Renal cortical epithelial cell (primary cell): ENCODE data around the gene TRAF6. TPM values are rescaled to one million over a fixed set of nuclear protein-coding genes. Genes with fewer than 3 reads are reported as not detected.

Source experiments
- DNase-seq: peaks from one replicate; pipeline ENCODE4 v3.0.0-alpha.2; 2011; ENCODE audit warnings: low read depth
- total RNA-seq: library from RNA; depleted of rRNA; stranded (reverse); fragments of >200 nt; gene quantifications from 2 replicates; pipeline ENCODE4 v1.2.3, GENCODE V29; 2014

The TRAF6 gene
- total RNA-seq, 1 donor from 2014 or later, result 15.6 TPM

DNA sequence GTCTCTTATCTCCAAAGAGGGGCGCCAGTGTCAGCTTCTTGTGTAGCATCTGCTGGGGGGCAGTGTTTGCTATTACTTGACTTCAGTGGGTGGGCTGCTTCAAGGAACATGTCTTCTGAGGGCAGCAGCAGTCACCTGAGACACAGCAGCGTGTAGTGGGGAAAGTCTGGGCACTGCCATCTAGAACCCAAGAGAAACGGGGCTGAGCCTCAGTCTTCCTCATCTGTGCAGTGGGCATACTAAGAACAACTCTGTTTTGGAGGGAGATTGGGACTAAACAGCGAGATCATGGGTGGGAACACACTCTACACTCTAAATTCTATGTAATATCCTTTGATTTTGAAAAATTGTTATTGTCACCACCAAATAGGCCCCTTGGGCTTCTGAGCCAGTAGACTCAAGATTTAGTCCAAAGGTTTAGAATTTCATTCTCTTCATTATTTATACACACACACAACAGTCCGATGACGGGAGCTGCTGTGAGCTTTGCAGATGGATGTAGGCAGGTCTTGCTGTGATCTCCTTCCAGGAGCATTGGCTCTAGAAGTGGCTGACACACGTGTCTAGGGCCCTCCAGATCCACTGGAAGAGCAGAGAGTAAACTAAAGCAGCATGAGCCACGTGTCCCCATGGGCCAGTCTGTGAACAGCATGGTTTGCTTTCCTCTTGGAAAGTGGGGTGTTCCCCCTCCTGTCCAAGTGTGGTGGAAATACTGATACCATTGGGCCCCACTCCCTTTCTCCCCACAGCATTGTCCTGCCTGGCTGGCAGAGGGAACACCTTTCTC is 51.8 kb downstream of the TRAF6 start:
- DNase-seq, result no peak

DNA sequence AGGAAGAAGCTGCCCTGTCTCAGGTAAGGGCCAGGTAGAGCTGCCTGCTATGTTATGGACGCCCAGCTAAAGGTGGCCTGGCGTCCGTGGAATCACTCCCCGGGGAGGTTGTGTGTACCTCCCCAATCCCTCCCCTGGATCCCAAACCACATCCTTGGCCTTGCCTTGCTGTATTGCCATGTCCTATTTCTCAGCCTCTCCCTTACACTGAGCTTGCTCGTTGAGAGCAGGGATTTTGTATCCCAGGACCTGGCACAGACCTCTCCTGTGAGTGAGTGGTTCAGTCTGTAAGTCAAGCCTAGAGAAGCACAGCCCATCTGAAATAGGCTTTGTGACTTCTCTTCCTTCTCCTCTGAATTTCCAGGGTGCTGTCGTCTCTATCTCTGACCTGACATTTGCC is 53.9 kb downstream of the TRAF6 start:
- DNase-seq, result no peak

DNA sequence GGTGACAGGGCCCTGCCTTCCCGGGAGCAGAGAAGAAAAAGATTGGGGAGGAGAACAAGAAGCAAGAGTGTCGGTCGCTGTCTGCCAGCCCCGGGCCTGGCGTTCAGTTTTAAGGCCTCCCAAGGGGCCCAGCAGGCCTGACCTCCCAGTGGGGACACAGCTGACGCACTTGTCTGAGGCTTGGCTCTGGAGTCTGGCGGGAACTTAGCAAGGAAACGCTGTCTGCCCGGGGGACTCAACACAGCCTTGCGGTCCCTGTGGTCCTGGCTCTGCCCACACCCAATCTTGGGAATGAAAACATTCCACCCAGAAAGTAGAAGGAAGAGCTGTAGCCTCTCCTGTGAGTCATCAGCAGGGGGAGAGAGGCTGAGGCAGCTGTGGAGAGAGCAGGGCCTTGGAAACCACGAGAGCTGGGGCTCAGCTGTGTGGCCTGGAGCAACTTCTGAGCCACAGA is 54.4 kb downstream of the TRAF6 start:
- DNase-seq, result peak; percentile 95

DNA sequence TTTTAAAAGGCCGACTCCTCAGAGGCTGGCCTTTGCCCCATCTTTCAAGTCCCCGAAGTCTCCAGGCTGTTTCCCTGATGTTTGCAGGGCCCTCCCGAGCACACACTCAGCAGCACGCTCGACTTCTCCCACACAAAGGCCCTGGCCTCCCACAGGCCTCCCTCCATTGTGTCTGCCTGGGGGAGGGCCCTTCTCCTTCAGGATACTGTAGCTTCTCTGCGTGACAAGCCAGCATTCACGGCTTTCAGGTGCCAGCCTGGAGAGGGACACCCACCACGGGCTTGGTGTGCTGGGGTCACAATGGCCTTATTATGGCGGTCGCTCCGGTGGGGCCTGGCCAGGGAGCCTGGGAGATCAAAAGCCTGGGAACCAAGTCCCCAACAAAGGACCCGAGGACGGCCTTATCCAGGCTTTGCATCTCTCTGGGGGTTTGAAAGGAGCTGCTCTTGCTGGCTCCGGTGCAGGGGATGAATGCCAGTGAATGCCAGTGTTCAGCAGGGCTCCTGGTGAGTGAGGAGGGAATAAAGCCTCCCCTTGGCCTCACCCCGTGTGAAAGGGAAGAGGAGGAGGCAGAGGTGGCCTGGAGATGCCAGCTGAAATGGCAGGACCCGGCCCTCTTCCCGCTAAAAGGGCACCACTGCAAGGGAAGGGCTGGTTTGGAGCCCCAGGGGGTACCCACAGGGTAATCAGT is 55.0 kb downstream of the TRAF6 start:
- DNase-seq, result no peak

DNA sequence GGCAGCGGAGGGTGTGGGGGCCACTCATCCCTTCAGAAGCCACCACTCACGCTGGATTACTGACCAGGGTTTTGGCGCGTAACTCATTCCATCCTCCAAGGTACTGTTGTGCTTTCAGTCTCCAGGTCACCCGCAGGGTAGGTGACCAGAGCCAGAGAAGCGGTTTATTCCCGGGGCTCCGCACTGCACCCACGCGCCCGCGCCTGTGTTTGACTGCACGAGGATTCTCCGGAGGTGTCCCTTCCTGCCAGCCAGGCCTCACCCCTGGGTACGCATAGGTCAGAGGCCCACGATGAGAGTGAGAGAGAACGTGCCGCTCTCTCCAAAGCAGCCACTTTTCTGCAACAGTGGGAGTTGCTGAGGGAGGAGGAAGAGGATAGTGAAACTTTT is 55.5 kb downstream of the TRAF6 start:
- DNase-seq, result no peak

DNA sequence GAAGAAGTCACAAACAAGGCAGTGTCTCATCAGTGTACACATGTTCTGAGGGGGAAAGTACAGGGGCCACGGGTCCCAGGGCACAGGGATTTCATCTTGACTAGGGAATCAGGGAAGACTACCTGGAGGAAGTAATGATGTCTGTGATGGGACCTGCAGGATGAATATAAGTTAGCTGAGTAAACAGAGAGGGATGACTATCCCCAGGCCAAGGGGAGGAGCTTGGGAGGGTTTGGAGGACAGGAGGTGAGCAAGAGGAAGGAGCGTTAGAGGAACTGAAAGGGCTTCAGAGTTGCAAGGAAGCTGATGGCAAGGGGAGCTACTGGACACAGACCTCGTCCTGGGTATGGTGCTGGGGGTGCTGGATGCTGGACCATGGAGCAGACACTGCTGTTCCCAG is 56.4 kb downstream of the TRAF6 start:
- DNase-seq, result no peak

DNA sequence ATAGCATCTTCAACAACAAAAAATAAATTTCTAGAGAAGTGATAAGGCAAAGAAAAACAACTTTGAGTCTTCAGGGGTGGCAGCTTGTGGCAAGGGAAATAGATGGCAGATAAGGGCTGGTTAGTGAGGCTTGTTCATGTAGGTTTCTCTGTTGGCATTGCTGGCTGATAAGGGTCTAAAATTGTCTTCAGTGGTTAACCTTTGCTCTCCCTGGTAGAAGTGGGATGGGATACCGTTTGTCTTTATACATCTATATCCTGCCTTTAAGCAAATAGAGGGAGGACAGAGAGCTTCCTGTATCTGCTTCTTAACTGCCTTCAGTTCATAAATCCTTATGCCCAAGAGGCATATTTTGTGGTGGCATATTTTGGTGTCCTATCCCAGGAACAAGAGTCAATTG is 57.1 kb downstream of the TRAF6 start:
- no peak for DNase-seq

DNA sequence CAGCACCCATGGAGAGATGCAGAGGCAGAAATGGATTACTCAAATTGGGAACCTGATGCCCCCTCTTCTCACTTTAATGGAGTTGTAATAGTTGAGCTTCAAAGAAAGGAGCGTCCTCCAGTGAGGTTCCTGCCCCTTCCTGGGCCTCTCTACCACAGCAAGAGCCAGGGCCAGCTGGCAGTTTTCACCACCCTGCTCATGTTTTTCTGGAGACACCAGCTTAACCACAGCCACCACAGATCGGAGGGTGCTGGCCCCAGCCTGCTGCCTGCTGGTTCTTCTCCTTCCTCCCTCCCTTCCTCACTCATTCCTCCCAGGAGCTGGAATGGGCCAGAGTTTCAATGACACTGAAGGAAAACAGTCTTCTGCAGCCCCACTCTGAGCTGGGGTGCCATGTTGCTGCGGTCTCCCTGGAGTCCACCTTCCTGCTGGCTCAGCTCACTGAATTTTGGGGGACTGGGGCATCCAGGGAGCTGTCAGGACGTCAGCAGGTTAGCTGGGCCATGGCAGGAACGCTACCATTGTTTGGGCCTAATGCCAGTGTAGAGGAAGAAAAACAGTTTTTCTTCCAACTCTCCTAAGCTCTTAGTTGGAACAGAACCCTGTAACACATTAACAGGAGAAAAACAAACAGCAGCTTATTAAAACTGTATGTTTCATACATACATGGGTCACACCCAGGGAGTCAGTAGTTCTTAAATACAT is 57.7 kb downstream of the TRAF6 start:
- no peak for DNase-seq

DNA sequence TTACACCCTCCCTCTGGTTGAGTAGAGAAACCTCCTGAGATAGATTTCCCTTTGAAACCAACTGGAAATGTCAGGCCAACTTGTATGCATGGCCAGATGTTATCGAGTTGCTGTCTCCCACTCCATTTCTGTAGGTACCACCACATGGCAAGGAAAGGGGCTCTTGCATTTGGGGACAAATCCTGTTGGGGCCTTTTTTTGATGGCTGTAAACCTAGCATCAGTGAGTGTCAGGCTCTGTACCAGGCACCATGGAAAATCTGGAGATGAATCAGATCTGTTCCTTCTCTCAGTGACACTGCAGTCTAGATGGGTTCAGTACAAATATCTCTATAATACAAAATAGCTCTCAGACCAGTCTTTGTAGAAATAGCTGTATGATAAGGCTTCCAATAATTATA is 58.4 kb downstream of the TRAF6 start:
- no peak for DNase-seq

DNA sequence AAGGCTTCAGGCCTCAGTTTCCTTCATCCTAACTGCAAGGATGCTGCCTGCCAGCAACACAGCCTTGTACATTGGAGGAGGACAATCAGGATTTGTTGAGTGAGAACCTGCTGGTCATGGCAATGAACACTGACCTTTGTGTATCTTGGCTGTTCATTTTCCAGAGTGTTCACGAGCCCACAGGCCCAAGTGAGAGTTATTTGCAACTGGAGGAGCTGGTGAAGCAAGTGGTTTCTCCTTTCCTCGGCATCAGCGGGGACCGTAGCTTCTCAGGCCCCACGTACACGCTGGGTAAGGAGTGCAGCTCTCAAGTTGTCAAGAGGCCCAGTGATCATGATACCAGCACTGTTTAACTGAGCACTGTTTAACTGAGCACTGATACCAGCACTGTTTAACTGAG is 59.0 kb downstream of the TRAF6 start:
- DNase-seq, result no peak

DNA sequence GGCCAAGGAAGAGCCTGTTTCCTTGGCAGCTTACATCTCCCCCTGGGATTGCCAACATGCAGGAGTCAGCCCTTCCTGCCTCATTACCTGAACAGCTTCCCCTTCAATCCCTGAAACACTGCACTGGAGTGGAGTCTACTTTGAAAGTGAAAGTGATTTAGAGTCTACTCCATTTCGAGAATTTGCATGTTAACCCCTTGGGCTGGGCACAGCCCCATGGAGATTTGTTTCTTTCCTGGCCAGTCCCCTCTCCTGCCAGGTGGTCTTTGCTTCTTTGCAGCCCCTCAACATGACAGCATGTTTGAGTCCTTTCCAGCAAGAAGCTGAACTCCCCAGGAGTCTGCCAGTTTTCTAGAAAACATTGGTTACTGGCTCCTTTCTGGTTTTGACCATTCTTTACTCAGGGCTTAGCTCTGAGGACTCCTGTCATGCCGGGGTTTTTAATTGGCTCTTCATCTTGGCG is 59.9 kb downstream of the TRAF6 start:
- no peak for DNase-seq

DNA sequence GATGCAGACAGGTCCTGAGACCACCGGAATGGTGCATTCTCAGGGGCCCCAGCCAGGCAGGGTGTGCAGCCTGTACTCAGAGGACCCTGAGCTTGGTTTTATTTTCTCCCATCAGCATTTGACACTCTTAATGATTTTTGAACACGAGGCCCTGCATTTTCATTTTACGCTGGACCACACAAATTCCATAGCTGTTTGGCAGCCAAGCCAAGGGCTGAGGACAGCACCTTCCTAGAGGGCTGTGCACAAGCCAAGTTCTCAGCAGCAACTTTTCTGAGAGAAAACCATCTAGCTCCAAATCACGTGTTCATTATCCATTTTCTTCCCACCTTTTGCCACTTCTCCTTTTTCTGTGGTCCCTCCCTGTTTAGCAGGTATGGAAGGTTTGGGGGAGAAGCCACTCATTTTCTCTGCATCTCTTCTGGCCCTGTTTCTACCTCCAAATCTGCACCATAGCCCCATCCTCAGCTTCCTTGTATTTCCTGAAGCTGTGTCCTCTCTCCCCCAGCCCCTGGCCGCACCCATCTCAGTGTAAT is 60.4 kb downstream of the TRAF6 start:
- no peak for DNase-seq

DNA sequence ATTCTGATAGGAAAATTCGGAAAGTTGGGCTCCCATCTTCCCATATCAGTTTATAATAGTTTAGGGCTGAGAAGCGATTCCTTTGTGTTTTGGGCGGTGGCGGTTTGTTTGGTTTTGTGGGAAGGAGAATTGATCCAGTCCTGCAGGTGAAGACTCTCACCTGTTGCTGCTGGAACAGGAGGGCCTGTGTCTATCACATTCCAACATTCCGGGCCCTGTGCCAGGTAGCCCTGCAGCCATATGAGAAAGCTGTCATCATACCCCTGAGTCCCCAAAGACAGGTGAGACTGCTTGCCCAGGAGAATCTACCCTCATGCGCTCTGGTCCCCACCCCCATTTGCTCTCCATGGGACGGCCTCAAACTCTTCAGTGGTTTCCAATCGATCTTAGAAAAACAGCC is 62.1 kb downstream of the TRAF6 start:
- DNase-seq, result no peak

DNA sequence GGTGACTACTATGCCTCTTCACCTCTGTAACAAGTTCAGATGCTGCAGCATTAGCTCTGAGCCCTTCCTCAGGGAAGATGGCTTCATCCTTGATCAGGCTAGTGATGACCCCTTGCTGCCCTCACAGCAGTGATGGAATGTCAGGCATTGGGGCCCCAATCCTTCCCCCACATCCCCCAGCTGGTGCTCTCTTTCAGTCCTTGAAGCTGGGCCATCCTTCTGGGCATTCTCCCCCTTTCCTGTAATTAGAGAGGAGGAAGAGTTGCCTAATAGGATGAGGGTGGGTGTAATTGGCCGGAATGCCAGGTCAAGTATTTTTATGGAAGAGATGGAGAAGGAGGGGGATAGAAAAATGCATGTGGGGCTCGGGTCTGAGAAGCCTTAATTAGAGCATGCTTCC is 62.6 kb downstream of the TRAF6 start:
- DNase-seq, result no peak

DNA sequence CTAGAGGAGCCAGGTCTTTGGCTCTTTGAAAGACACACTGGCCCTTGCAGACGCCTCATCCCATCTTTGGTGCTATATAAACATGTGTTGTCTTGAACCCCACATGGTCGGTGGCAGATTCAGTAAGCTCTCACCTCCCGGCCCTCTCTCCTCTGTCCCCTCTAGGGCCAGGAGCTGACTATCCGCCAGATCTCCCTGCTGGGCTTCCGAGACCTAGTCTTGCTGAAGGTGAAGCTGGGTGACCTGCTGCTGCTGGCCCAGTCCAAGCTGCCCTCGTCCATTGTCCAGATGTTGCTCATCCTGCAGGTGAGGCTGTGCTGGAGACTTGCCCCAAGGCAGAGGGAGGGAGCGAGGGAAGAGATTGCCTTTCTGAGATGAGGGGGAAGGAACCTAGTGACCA is 63.9 kb downstream of the TRAF6 start:
- no peak for DNase-seq

DNA sequence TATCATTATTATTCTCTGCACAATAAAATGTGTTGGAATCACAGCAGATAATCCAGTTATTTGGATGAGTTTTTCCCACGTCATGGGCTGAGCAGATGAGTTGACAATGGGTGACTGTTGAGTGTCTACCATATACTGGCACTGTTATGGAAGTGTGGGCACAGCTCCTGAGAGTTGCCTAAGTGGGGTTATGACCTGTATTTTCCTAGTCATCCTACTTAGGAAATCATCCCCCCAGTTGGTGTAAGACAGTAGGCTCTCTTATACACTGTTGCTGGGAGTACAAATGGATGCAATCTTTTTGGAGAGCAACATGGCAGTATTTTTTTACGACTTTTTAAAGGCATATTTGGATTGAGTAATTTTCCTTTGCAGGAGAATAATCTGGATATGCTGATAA is 66.4 kb downstream of the TRAF6 start:
- no peak for DNase-seq

DNA sequence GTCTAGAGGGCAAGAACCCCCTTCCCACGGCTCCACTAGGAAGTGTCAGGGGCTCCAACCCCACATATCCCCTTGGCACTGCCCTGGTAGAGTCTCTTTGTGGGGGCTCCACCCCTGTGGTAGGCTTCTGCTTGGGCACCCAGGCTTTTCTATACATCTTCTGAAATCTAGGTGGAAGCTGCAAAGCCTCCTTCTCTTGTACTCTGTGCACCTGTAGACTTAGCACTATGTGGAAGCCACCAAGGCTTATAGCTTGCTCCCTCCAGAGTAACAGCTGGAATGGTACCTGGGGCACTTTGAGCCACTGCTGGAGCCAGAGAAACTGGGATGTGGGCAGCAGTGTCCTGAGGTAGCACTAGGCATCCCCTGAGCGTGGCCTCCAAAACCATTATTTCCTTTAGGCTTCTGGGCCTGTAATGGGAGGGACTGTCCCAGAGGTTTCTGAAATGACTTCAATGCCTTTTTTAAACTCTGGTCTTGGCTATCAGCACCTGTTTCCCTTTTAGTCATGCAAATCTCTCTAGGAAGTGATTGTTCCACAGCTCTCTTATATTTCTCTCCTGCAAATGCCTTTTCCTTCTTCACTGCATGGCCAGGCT is 68.4 kb downstream of the TRAF6 start:
- DNase-seq, result no peak

DNA sequence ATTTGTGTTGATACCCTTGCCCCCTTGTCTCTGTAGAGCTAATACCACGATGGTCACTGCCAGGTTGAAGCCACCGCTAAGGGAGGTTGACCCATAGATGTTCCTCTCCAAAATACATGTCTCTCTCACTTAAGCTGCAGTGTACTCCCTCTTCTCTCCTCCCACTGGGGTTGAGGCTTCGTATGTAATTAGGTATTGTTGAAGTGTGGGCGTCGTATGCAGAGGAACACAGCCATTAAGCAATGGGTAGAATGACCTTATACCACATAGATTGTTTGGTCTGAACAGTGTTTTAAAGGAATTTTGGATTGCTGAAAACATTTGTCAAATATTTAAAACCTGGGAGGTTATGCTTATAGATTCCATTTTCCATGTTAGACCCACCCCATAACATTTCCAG is 71.9 kb downstream of the TRAF6 start:
- no peak for DNase-seq

DNA sequence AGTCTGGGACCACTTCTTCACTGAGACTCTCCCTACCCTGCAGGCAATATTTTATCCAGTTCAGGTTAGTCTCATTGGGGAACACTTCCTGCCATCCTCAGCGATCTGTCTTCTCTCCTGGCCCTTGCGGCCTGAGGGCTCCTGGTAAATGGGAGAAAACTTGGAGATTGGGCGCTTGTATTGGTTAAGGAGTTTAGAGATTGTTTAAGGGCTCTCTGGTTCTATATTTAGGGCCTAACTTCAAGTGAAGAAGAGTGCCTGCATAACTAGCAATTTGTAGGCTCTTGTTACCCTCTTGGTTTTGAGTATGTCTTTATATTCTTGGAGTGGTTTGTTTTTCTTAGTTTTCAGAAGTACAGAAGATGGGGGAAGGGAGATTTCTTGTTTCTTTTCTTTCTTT is 72.7 kb downstream of the TRAF6 start:
- no peak for DNase-seq
